Measurements from ENCODE around the gene CACNA1G.

CACNA1G gene

GRCh38 chr17:50635732-50635981, 75.1 kb downstream of the CACNA1G start:
- no peak for DNase-seq

DNA sequence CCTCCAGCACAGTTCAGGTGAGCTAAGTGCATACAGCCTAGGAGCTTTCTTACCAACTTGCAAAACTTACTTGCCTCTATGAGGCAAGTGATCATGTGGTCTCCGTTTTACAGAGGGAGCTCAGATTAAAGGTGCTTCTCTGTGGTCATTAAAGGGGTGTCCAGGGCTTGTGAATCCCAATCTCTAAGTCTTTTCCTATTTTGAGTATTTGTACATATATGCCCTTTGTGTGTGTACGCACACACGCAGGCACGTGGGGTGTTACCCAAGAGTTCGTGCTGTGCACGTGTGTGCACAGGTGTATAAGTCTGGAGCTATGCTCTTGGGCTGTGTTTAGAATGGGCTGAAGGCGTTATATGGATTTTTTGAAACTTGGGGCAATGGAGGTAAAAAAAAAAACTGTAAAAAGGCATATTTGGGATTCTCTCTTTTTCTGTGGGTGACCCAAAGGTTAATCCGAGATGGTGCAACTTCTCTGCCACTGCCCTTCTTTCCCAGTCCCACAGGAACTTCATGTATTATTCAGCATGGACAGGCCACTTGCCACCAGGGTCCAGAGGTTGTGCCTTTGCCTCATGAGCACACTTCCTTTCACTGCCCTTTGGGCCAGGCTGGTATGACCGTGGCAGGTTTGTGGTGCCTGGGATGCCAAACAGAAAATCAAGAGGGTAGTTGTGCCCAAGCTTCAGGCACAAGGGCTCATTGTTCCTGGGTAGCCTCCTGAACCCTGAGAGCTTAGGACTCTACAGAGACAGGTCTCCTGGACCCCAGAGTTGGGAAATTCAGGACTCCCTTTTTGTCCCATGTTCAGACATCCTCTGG, 75.7 kb downstream of the CACNA1G start:
- no peak for DNase-seq

DNA sequence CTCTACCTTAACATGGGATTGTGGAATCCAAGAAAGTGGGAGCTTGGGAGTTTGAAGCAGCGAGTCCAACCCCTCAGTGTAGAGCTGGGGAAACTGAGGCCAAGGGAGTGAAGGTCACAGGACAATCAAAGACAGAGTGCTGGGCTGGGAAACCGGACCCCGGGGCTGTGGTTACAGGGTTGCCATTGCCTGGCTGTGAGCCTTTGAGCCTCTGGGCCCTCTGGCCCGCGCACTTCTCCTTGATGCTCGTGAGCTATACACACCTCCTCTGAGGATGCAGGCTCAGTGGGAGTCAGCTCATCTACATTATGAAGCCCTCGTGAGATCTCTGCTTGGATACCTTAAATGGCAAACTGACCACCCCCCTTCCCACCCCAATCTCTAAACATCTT, 76.3 kb downstream of the CACNA1G start:
- DNase-seq = no peak

DNA sequence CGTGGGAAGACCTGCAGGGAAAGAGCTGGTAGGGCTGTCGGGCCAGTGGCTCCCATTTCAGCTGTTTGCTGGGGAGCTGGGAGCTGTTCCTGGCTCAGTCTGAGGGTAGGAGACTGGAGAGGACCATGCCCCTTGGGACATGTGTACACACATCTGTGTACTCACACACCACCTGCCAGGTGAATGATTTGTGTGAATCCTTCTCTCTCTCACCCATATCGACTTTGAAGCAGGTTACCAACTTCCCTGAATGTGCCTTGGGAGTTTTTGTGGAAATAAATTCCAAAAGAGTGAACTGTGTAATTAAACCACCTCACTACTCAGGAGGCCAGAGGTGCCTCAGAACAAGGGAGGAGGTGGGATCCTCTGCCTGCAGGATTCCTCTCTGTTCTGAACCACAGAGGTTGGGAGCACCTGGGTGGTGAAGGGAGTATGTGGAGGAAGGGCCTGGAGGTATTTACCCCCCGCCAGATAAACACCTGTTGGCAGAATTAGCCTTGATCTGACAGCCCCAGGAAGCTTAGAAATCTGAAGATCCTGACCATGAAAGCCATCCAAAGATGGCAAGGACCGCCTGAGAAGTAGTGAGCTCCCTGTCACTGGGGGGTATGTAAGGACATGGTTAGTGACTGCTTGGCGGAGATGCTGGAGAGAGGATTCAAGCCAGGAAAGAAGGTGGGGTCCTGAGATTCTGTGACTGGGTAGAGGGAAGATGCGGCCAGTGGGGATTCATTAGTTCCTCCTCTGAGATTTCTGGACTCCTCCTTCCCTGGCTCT, 77.5 kb downstream of the CACNA1G start:
- DNase-seq = no peak

DNA sequence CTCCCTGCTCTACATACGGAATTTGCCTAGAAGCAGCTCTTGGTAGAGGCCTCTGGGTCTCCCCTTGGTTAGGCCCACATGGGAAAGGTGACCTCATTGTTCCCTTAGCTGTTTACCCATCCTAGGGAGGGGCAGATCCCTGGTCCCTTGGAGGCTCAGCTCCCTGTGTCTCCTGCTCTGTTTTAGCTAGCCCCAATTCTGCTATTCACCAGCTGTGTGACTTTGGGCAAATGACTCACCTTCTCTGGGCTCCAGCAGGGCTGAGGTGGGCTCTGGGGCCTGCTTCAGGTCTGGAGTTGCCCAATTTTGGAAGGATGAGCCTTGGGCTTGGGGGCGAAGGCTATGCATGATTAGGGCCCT, 78.1 kb downstream of the CACNA1G start:
- DNase-seq = no peak

- DNase-seq = peak in 1 of 2 experiments; percentile 35
These were observed 78.6 kb downstream of the CACNA1G start for GRCh38 chr17:50638966-50639713.

GRCh38 chr17:50640686-50641351, 80.3 kb downstream of the CACNA1G start:
- DNase-seq = no peak

DNA sequence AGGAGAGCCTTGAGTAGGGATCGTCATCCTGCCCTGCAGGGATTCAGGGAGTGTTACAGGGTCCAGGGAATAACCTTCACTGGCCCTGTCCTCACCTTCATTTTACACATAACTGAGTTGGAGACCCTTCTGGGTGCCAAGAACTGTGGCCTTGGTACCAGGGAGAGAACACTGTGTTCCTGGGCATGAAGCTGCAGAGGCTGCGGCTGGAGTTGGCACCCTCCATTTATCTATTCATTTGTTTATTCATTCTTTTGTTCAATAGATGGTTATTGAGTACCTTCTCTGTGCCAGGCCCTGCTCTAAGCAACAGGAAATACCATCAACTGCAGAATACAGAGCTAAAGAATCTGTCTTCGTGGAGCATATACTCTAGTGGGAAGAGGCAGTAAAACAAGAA, 80.8 kb downstream of the CACNA1G start:
- no peak for DNase-seq

DNA sequence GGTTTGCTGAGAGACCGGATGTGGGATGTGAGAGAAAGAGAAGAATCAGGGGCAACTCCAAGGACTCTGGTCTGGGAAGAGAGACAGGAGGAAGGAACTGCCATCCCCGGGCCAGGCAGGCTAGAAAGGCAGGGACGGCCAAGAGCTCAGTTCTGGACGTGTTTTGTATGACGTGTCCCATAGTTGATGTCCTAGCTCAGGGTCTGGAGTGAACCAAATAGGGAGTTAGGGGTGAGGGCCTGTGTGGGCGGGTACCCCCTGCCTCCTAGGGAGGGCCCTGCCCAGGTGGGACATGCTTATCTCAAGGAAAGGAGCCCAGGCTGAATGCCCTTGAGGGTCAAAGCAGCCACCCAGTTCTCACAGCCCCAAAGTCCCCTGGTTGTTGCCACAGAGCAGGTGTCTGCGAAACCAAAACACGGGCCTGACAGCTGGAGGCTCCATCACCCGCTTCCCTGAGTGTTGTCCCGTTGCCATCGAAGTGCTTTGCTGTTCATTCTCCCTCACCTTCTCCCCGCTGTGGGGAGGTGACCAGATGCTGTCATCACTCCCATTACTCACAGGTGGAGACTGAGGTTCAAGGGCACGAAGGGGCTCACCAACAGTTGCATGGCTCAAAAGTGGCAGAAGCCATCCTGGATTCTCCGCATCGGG, 81.7 kb downstream of the CACNA1G start:
- DNase-seq = no peak

DNA sequence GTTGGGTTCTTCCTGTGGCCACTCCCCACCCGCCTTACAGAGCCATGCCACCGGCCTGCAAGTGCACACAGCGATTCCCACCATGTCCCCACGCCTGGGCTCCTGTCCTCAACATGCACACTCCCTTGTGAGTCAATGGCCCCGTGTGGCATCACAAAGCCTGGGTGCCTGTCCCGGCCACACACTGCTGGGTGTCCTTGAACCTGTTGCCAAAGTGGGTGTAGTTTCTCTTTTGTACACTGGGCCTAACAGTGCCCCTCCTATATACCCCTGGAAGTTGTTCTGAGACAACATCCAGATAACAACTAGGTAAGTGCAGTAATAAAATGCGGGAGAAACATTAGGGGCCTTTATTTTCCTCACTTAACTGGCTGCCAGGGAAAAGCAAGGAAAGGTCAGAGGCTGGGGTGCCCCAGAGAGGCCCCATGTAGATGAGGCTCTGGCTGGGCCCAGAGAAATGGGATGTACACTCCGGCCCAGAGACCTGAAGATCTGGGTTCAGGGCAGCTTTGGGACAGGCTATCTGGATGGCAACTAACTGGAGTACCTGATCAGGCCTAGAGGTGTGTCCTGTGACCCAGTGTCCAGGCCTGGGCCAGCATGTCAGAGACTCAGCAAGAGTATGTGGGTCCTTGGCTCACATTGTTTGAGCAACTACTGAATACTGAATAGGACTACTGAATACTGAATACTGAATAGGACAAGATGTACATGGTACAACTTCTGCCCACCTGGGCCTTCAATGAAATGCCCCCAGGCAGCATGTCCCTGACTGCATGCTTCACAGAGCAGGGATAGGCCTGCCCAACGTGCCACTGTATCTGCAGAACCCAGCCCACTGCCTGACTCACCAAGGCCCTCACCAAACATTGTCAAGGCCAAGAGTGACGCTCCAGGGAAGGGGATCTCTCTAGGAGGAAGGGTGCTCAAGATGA, 82.5 kb downstream of the CACNA1G start:
- DNase-seq = no peak

DNA sequence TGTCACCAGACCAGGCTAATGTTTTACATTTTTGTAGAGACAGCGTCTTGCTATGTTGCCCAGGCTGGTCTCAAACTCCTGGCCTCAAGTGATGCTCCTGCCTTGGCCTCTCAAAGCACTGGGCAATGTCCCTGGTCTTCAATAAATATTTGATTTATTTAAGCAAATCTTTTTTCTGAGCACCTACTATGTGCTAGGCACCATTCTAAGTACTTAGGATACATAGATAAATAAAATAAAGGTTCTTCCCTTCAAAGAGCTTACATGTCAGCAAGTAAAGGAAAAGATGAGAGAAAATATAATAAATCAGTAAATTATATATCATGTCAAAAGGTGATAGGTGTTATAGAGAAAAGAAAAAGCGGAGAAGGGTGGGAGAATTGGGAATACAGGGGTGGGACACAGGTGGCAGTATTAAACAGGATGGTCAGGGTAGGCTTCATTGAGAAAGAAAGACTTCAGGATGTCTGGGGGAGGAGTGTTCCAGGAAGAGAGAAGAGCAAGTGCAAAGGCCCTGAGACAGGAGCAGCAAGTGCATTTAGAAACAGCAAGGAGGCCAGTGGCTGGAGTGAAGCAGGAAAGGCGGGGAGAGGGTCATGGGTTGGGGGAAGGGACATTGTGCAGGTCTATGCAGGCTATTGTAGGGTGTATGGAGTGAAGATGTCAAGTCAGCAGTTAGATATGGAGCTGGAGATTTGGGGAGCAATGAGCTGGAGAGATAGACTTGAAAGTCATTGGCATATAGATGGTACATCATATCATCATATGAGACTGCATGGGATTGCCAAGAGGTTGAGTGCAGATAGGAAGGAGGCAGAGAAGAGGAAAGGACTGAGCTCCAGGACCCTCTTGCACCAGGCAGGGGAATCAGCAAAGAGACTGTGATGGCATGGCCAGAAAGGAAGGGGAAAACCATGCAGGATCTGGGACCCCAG, 85.5 kb downstream of the CACNA1G start:
- DNase-seq = no peak

DNA sequence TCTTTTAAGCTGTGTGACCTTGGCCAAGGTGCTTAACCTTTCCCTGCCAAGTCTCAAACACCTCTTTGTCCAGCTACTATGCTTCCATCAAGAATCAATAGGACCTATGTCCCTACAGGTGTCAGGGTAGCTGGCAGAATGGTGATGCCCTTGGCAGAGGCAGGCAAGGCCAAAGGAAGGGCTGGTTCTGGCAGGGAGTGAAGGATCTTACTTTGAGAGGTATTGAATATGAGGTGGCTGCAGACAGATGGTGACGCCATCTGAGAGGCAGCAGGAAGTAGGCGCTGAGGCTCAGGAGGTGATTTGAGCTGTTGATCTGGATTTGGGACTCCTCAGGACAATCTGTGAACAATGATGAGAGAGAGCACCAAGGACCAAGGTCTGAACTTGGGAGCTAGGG, 86.7 kb downstream of the CACNA1G start:
- DNase-seq = no peak

DNA sequence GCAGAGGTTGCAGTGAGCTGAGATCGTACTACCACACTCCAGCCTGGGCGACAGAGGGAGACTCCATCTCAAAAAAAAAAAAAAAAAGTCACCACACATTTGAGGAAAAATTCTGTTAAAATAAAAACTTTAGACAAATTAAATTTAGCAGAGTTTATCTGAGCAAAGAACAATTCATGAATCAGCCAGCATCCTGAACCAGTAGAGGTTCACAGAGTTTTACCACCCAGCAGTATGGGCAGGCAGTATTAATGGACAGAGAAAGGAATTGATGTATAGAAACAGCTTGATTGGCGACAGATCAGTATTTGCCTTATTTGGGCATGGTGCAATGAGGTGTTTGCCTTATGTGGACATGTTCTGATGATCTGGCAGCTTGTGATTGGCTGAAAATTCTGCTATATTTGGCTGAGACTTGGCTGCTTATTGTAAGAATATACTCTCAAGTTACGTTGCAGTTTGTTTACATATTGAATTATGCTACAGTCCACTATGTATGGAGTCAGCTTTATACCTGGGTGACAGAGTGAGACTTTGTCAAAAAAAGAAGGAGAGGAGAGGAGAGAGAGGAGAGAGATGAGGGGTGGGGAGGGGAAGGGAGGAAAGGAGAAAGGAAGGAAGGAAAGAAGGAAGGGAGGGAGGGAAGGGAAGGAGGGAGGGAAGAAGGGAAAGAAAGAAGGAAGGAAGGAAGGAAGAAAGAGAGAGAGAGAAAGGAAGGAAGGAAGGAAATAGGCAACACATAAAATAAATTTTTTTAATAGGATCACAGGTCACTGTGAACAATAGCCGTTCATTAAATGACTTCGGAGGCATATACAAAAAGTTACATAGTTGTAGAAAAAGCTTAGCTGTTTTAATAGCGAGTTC, 88.8 kb downstream of the CACNA1G start:
- DNase-seq = no peak

DNA sequence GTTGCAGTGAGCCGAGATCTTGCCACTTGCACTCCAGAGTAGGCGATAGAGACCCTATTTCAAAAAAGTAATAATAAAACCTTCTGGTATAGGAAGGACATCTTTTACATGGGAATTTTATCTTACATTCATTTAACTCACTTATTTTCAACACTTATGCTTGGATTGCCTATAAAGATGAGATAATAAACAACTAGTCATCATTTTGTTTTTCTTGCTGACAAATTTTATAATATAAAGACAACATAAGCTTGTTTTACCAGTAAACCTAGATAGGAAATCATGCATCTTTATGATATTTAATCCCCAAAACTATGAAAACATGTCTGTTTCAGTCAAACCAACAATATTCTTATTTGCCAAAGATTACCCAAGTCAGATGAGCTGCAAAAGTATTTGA, 91.1 kb downstream of the CACNA1G start:
- no peak for DNase-seq

GRCh38 chr17:50653738-50654137, 93.2 kb downstream of the CACNA1G start:
- no peak for DNase-seq

DNA sequence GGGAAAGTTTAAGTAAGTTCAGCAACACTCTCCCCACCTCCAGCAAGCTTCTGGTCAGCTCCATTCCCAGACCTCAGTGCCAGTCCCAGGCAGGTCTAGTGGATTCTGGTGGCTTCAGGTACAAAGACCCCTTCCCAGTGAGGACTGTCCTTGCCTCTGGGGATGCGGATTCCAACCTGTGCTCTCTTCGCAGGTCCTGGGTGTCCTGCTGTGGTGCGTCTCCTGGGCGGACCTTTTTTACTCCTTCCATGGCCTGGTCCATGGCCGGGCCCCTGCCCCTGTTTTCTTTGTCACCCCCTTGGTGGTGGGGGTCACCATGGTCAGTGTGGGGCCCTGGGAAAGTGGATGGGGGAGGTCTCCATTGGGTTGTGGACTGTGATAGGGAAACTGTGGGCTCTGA, 96.0 kb downstream of the CACNA1G start:
- no peak for DNase-seq

DNA sequence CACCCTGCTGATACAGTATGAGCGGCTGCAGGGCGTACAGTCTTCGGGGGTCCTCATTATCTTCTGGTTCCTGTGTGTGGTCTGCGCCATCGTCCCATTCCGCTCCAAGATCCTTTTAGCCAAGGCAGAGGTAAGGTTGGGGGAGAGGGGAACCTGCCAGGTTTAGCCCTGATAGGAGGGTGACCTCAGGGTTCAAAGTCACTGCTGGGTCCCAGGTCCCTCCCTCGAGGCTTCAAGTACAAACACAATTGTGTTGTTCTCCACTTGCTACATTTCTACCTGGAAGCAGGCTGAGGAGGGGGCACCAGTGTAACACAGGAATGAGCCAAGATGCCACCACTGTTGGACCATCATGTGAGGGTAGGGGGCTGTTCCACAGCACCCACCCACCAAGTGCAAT, 96.5 kb downstream of the CACNA1G start:
- no peak for DNase-seq

GRCh38 chr17:50657627-50658026, 97.1 kb downstream of the CACNA1G start:
- DNase-seq = no peak

DNA sequence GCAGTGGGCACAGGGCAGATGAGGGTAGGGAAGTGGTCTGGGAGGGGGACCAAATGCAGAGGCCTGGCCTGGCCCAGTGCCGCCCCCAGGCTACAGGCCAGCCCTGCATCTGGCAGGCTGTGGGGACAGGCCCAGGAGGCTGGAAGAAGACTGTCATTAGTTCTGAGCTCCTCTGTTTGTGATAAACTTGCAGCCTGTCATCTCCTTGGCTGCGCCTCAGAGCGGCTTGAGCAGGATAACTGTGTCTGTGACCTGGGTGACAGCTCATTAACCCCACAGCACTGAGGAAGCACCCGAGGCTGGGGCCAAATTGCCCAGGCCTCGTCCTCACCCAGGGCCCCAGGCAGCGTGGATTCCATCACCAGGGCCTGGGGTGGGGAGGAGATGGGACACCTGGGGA, 98.1 kb downstream of the CACNA1G start:
- DNase-seq = no peak

- DNase-seq = peak in 1 of 2 experiments; percentile 26
These were observed 98.7 kb downstream of the CACNA1G start for GRCh38 chr17:50659179-50659578.
